H9 (cell line): Measurements from ENCODE around the gene BCL6. TPM values are rescaled to one million over a fixed set of nuclear protein-coding genes. Genes with fewer than 3 reads are reported as not detected.

Experiments
- DNase-seq: peaks from one replicate; pipeline ENCODE4 v3.0.0-alpha.2; 2017
- H2AFZ ChIP-seq: one replicate; pipeline ENCODE4 v1.6.1; 2013; ENCODE audit warnings: mild to moderate bottlenecking, low read length, control low read depth, moderate library complexity
- H2AK5ac ChIP-seq: 2 replicates; pipeline ENCODE4 v1.6.1; 2013; ENCODE audit warnings: low read length, control low read depth, mixed read lengths; ENCODE audit not compliant: insufficient read length
- H2BK120ac ChIP-seq: one replicate; pipeline ENCODE4 v1.6.1; 2013; ENCODE audit warnings: low read depth, mild to moderate bottlenecking, low read length, control low read depth, inconsistent platforms; ENCODE audit not compliant: poor library complexity, severe bottlenecking
- H2BK12ac ChIP-seq: 2 replicates; pipeline ENCODE4 v1.6.1; 2013; ENCODE audit warnings: low read length, control low read depth, mixed read lengths, low read depth; ENCODE audit not compliant: insufficient read length
- H2BK15ac ChIP-seq: 2 replicates; pipeline ENCODE4 v1.6.1; 2013; ENCODE audit warnings: low read depth, low read length, control low read depth
- H2BK20ac ChIP-seq: one replicate; pipeline ENCODE4 v1.6.1; 2013; ENCODE audit warnings: low read depth, mild to moderate bottlenecking, low read length, control low read depth, inconsistent platforms; ENCODE audit not compliant: poor library complexity, severe bottlenecking
- H2BK5ac ChIP-seq: 2 replicates; pipeline ENCODE4 v1.6.1; 2013; ENCODE audit warnings: low read length, control low read depth, mixed read lengths; ENCODE audit not compliant: insufficient read length
- H3K14ac ChIP-seq: 2 replicates; pipeline ENCODE4 v1.6.1; 2013; ENCODE audit warnings: low read length, control low read depth; ENCODE audit not compliant: insufficient read depth
- H3K18ac ChIP-seq: 2 replicates; pipeline ENCODE4 v1.6.1; 2013; ENCODE audit warnings: low read depth, mild to moderate bottlenecking, mixed read lengths, low read length, control low read depth; ENCODE audit not compliant: insufficient read length
- H3K23ac ChIP-seq: 2 replicates; pipeline ENCODE4 v1.6.1; 2013; ENCODE audit warnings: low read length, control low read depth, mixed read lengths, low read depth; ENCODE audit not compliant: insufficient read length
- H3K23me2 ChIP-seq: 2 replicates; pipeline ENCODE4 v1.6.1; 2013; ENCODE audit warnings: low read depth, mild to moderate bottlenecking, mixed read lengths, low read length, control low read depth; ENCODE audit not compliant: insufficient read length, poor library complexity, severe bottlenecking
- H3K27ac ChIP-seq: 2 replicates; pipeline ENCODE4 v1.5.1; 2013; ENCODE audit warnings: low read length, control low read depth, mixed read lengths, low read depth; ENCODE audit not compliant: insufficient read length
- H3K27me3 ChIP-seq: 2 replicates; pipeline ENCODE4 v1.6.1; 2013; ENCODE audit warnings: low read length, control low read depth, inconsistent platforms; ENCODE audit not compliant: insufficient read depth
- H3K4ac ChIP-seq: 2 replicates; pipeline ENCODE4 v1.6.1; 2013; ENCODE audit warnings: low read depth, mild to moderate bottlenecking, control low read depth, inconsistent platforms, low read length, moderate library complexity
- H3K4me1 ChIP-seq: 2 replicates; pipeline ENCODE4 v1.6.1; 2013; ENCODE audit warnings: low read length, control low read depth, inconsistent platforms; ENCODE audit not compliant: insufficient read depth
- H3K4me2 ChIP-seq: 2 replicates; pipeline ENCODE4 v1.6.1; 2013; ENCODE audit warnings: low read length, control low read depth, mixed read lengths; ENCODE audit not compliant: insufficient read length, insufficient read depth
- H3K56ac ChIP-seq: 2 replicates; pipeline ENCODE4 v1.6.1; 2013; ENCODE audit warnings: low read depth, mild to moderate bottlenecking, mixed read lengths, low read length, control low read depth; ENCODE audit not compliant: insufficient read length
- H3K79me1 ChIP-seq: 2 replicates; pipeline ENCODE4 v1.6.1; 2013; ENCODE audit warnings: low read depth, mild to moderate bottlenecking, moderate library complexity, low read length, control low read depth, inconsistent platforms; ENCODE audit not compliant: insufficient read depth, poor library complexity, severe bottlenecking
- H3K79me2 ChIP-seq: 2 replicates; pipeline ENCODE4 v1.6.1; 2013; ENCODE audit warnings: low read length, control low read depth, inconsistent platforms; ENCODE audit not compliant: insufficient read depth
- H3K9ac ChIP-seq: 2 replicates; pipeline ENCODE4 v1.6.1; 2013; ENCODE audit warnings: low read length, control low read depth, mixed read lengths; ENCODE audit not compliant: insufficient read length; ENCODE audit errors: extremely low read depth
- H3K9me3 ChIP-seq: one replicate; pipeline ENCODE4 v1.6.1; 2013; ENCODE audit warnings: low read depth, low read length, inconsistent platforms; ENCODE audit not compliant: control insufficient read depth
- H3T11ph ChIP-seq: one replicate; pipeline ENCODE4 v1.6.1; 2013; ENCODE audit warnings: mild to moderate bottlenecking, low read length, control low read depth, inconsistent platforms
- H4K20me1 ChIP-seq: one replicate; pipeline ENCODE4 v1.6.1; 2013; ENCODE audit not compliant: control insufficient read depth, insufficient read length, insufficient read depth
- H4K5ac ChIP-seq: 2 replicates; pipeline ENCODE4 v1.6.1; 2013; ENCODE audit warnings: low read depth, mild to moderate bottlenecking, mixed read lengths, low read length, control low read depth; ENCODE audit not compliant: insufficient read length
- H4K8ac ChIP-seq: replicated peaks from 2 replicates; pipeline ENCODE4 v1.6.1; 2013; ENCODE audit warnings: low read length, control low read depth, mixed read lengths, low read depth; ENCODE audit not compliant: insufficient read length
- H4K91ac ChIP-seq: 2 replicates; pipeline ENCODE4 v1.6.1; 2013; ENCODE audit warnings: low read depth, mild to moderate bottlenecking, moderate library complexity, mixed read lengths, low read length, control low read depth; ENCODE audit not compliant: insufficient read length
- H3K27ac Mint-ChIP-seq, 3 experiments: 2 replicates in 2 of 3; 3 replicates in 1 of 3; pipeline ENCODE4 v1.8.0; 2020 to 2021; ENCODE audit warnings: mixed read lengths in 3 of 3, mild to moderate bottlenecking in 1 of 3, moderate library complexity in 1 of 3
- H3K27me3 Mint-ChIP-seq: 2 replicates; pipeline ENCODE4 v1.8.0; 2021; ENCODE audit warnings: low read depth, mild to moderate bottlenecking, moderate library complexity, mixed read lengths
- H3K36me3 Mint-ChIP-seq, 3 experiments: 2 replicates in 2 of 3; 3 replicates in 1 of 3; pipeline ENCODE4 v1.8.0; 2020 to 2021; ENCODE audit warnings: low read depth in 3 of 3, mixed read lengths in 3 of 3; ENCODE audit not compliant: insufficient read depth in 1 of 3
- H3K4me1 Mint-ChIP-seq, 2 experiments: 2 replicates each; pipeline ENCODE4 v1.8.0; 2020; ENCODE audit warnings: mixed read lengths in 2 of 2
- H3K4me3 Mint-ChIP-seq, 2 experiments: 2 replicates in 1 of 2; 3 replicates in 1 of 2; pipeline ENCODE4 v1.8.0; 2020 to 2021; ENCODE audit warnings: mild to moderate bottlenecking in 2 of 2, mixed read lengths in 2 of 2, moderate library complexity in 1 of 2
- H3K9me3 Mint-ChIP-seq, 2 experiments: 2 replicates in 1 of 2; 3 replicates in 1 of 2; pipeline ENCODE4 v1.8.0; 2020; ENCODE audit warnings: mild to moderate bottlenecking in 2 of 2, mixed read lengths in 2 of 2, moderate library complexity in 1 of 2
- CTCF ChIP-seq: fragments of 200-600 bp; sonication (generic); conservative IDR thresholded peaks from 3 replicates; pipeline ENCODE4 v1.8.0; 2021; ENCODE audit warnings: antibody characterized with exemption, mild to moderate bottlenecking
- WGBS: extraction: QIAGEN DNeasy Blood & Tissue Kit; methylation state at CpG from one replicate; pipeline ENCODE4 v1.1.7; 2013; ENCODE audit warnings: missing lambda C conversion rate, low lambda C conversion rate, mixed read lengths; ENCODE audit not compliant: insufficient read length; ENCODE audit errors: extremely low coverage; 5-methylcytosine and 5-hydroxymethylcytosine counted together
- total RNA-seq: library from RNA; stranded (reverse); gene quantifications from 2 replicates; pipeline ENCODE4 v1.2.1, GENCODE V29; 2021

Gene BCL6
- total RNA-seq, 1 experiment from 2014 or later, result 3.4 TPM

- Histone ChIP-seq H3K18ac (no peak overlapping the region), H3K79me1 (no peaks in the 10 kb centered on the region), H2BK5ac (no peak overlapping the region), H3K9ac (no peak overlapping the region), H3K14ac (no peak overlapping the region), H4K8ac (no peak overlapping the region), H3K27ac (no peak overlapping the region), H3K56ac (no peak overlapping the region), H3K23ac (no peak overlapping the region), H3T11ph (no peak overlapping the region), H2BK15ac (no peak overlapping the region), H2BK120ac (no peak overlapping the region), H3K4me1 (no peaks in the 10 kb centered on the region), H4K91ac (no peak overlapping the region), H3K9me3 (no peaks in the 10 kb centered on the region), H3K4me2 (no peak overlapping the region), H4K20me1 (no peaks in the 10 kb centered on the region), H2AFZ (no peak overlapping the region), H3K4ac (no peak overlapping the region), H2BK20ac (no peak overlapping the region), H2AK5ac (no peak overlapping the region), H3K23me2 (no peaks in the 10 kb centered on the region), H2BK12ac (no peak overlapping the region), H4K5ac (no peak overlapping the region), H3K27me3 (no peaks in the 10 kb centered on the region), H3K79me2 (no peaks in the 10 kb centered on the region)
- no peak for TF ChIP-seq CTCF
- no CpG with 5 or more reads among the region's 8 CpGs for WGBS
- H3K9me3 Mint-ChIP-seq, result no peaks in the 10 kb centered on the region; a peak in 2 of 5 replicates
- no peak overlapping the region for H3K27ac Mint-ChIP-seq
- peaks cover 3% of the 10 kb centered on the region for H3K27me3 Mint-ChIP-seq
- peaks cover 3 to 51% (median 41%) of the 10 kb centered on the region in 3 experiments; a peak in 6 of 7 replicates for H3K36me3 Mint-ChIP-seq
- no peak overlapping the region for H3K4me3 Mint-ChIP-seq
- no peak for DNase-seq
- peaks cover 20 to 26% of the 10 kb centered on the region in 2 experiments for H3K4me1 Mint-ChIP-seq
Measured at GRCh38 chr3:187721055-187721454, 24.2 kb downstream of the BCL6 start.
